GM12892 (cell line): ENCODE results near the gene COX5A.
A peak's percentile ranks its signal among the peaks of the same experiment; 100 is the strongest.

Experiments
- DNase-seq: peaks from one replicate; pipeline ENCODE4 v3.0.0; 2011; ENCODE audit not compliant: insufficient read length
- FAIRE-seq: peaks from 2 replicates; lab custom pipeline; 2011; peaks lifted over from hg19 to GRCh38; lab: Jason Lieb, UNC
- POLR2A ChIP-seq: IDR thresholded peaks from 2 replicates; pipeline ENCODE4 v1.6.1; 2011; ENCODE audit warnings: low read depth, low read length, control low read depth
- POLR2AphosphoS5 ChIP-seq: IDR thresholded peaks from 2 replicates; pipeline ENCODE4 v1.6.1; 2011; ENCODE audit warnings: low read depth, low read length, control low read depth
- TAF1 ChIP-seq: IDR thresholded peaks from 2 replicates; pipeline ENCODE4 v1.6.1; 2011; ENCODE audit warnings: low read depth, mild to moderate bottlenecking, control low read depth, low read length, borderline replicate concordance

COX5A gene

DNA sequence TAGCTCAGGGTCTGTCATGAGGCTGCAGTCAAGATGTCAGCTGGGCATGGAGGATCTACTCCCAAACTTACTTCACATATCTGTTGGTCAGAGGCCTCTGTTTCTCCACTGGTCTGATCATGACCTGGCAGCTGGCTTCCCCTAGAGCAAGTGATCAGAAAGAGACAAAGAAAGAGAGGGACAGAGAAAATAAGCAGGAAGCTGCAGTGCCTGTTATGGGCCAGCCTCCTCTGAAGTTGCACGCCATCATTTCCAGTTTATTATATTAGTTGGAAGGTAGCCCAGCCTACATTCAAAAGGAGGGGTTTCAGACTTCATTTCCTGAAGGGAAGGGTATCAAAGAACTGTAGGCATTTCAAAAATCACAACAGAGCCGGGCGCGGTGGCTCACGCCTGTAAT, 23.7 kb upstream of the COX5A start:
- TF ChIP-seq POLR2A (no peak), TAF1 (no peak)
- FAIRE-seq (no peak), DNase-seq (no peak)

DNA sequence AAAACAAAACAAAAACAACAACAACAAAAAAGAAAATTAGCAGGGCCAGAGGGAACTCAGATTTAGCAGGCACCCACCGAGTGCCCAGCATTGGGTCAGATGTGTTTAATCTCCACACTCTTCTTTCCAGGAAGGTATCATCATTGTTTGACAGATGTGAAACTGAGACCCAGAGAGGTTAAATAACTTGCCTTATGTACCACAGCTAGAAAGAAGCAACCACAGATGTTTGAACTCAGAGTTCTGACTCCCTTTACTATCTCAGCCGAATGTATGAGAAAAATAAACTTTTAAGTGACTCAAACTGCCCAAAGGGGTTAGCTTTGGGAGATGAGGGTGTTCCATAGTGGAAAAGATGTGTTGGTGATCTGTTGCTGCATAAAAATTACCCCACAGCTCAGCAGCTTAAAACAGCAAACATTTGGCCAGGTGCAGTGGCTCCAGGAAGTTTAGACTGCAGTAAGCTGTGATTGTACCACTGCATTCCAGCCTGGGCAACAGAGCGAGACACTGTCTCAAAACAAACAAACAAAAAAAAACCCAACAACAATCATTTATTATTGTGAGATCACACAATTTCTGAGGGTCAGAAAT, 23.2 kb upstream of the COX5A start:
- TF ChIP-seq POLR2AphosphoS5 (no peak), TAF1 (no peak), POLR2A (no peak)
- DNase-seq (no peak), FAIRE-seq (no peak)

DNA sequence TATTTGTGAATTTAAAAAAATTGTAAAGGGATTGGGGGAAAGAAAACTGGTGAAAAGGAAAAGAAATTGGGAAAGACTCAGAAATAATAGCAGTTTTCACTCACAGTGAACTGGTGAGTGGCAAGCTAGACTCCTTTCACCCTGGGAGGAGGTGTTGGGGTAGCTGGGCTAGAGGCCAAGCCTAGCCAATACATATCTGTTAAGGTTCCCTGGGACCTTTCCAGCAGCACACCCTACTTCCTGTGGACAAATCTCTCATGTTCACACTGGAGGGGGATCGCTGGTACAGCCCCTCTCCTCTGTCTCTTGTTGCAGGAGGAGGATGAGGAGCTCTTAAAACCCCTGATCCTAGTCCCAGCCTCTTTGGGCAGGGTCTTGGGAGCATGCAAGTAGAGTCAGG, 22.4 kb upstream of the COX5A start:
- TF ChIP-seq TAF1 = no peak
- no peak for TF ChIP-seq POLR2A
- no peak for TF ChIP-seq POLR2AphosphoS5
- no peak for FAIRE-seq
- no peak for DNase-seq

DNA sequence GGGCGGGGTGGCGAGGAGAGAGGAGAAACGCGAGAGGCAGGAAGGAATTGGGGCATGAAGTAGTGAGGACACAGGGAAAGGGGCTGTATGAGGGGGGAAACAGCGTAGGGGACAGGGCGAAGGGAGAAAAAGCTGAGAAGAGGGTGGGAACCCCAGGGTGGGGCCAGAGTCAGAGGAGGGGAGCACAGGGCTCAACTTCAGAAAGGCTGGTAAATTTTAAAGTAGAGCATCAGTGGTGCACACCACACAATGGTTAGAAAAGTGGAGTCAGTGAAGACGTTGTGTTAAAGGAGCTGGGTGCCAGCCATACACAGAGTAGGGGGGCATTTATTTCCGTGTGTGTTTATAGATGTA, 21.7 kb upstream of the COX5A start:
- no peak for TF ChIP-seq POLR2A
- DNase-seq (no peak), FAIRE-seq (no peak)

DNA sequence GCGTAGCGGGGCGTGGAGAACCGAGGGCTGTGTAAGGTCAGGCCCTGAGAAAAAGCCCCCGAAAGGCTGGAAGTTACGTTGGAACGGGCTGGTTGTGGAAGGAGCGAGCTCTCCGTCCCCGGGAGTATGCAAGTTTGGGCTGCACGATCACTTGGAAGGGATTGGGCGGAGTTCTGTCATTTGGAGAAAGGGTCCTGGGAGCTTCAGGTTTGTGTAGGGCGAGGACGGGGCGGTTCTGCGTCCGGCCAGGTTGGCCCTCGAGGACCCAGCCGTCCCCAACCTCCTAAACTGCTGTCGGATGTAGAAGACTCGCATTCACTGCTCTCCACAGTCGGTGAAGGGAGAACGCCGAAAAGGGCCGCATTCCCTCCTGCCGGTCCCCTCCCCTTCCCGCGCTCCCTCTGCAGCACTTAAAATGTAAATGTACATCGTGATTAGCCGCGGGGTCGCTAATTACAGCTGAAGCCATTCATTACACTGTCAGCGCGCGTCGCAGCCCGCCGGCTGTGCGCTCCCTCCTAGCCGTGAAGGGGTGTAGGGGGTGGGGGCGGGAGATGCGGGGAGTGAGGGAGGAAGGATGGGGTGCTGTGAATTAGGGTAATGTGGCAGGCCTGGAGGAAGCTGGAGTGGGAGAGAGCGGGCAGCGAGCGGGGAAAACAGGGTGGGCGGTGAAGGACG, 21.2 kb upstream of the COX5A start:
- no peak for FAIRE-seq

DNA sequence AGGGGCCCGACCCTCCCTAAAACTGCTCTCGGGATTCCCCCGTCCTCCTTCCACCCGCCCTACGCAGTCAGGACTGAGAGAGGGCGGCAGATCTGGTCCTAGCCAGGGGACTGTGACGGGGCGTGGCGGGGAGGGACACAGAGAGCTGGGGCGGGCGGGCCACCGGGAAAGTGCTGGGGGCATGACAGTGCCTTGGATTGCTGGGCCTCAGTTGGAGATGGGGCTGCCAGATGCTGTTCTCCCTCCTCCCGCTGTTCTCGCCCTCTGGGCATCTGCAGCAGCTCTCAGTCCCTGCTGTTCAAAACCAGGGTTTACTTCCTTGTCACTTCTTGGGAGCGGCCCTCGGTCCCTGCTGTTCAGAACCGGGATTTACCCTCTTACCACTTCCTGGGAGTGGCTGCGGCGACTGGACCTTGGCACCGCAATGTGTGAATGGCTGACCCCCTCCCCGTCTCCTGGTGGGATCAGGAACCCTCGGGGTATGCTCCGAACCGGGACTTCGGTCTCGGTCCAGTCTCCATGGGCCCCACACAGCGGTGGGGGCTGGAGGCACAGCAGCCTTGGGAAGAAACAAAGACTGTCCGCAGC, 20.5 kb upstream of the COX5A start:
- DNase-seq = no peak
- no peak for TF ChIP-seq TAF1
- no peak for TF ChIP-seq POLR2AphosphoS5
- no peak for TF ChIP-seq POLR2A
- no peak for FAIRE-seq

More for the DNA sequence above, 21.2 kb upstream of the COX5A start:
- no peak for DNase-seq
- TF ChIP-seq POLR2A = no peak
- TF ChIP-seq POLR2AphosphoS5 = no peak
- no peak for TF ChIP-seq TAF1

DNA sequence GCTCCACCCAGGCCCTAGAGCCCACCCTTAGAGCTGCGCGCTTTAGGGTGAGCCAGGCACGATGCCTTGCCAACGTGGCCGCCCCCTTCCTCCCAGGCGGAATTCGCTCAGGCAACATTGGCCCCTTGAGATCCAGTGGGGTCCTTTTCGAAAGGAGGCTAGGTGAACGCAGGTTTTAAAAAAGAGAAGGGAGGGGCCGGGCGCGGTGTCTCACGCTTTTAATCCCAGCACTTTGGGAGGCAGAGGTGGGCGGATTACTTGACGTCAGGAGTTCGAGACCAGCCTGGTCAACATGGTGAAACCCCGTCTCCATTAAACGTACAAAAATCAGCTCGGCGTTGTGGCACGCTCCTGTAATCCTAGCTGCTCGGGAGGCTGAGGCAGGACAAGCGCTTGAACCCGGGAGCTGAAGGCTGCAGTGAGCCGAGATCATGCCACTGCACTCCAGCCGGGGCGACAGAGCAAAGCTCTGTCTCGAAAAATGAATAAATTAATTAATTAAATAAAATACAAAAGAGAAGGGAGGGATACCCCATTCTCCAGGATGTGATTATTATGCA, 19.7 kb upstream of the COX5A start:
- no peak for TF ChIP-seq POLR2A
- no peak for TF ChIP-seq POLR2AphosphoS5
- TF ChIP-seq TAF1 = no peak
- DNase-seq (no peak), FAIRE-seq (no peak)

DNA sequence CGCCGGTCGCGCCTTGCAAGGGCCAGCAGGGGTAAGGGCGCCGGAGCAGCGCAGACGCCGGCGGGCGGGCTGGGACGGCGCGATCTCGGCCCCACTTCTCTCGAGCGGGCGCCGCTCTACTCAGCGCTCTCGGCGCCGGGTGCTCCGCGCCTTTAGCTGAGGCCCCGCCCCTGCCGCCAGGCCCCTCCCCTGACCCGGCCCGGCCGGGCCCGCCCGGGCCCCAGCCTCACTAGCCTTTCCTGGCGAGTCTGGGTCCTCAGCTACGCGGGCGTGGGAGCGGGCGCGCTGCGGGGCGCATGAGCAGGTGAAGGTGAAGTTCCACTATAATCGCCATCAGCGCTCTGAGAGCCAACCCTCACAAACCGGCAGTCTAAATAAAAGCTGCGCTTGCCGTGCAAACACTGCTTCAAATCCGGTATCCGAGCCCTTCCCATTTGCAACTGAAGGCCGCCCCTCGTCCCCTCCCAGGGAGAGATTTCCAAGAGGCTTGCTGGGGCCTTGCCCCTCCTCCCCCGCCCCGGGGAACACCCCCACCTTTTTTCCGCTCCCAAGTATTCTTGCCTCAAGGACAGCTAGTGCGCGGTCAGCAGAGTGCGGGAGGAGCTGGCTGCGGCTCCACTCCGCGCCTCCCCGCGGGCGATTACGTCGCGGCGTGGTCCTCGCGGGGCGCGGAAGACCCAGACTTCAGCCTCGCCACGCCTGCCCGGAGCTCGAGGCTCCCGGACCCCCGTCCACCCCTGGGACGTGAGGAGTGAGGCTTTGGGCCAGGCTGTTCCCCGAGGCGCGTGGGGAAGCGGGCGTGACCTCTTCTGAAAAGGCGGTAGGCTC, 19.0 kb upstream of the COX5A start, which contains the start of gene RPP25:
RPP25 (minus strand) TSS at position 125 of the 828 bp plus-strand sequence. CDS start 189 bp downstream, outside the sequence.
- peak; percentile 67 for FAIRE-seq
- peak; percentile 84 for DNase-seq
- TF ChIP-seq POLR2A = peak; percentile 50; the same call in 1 of the 2 replicates
- TF ChIP-seq POLR2AphosphoS5 = no peak

DNA sequence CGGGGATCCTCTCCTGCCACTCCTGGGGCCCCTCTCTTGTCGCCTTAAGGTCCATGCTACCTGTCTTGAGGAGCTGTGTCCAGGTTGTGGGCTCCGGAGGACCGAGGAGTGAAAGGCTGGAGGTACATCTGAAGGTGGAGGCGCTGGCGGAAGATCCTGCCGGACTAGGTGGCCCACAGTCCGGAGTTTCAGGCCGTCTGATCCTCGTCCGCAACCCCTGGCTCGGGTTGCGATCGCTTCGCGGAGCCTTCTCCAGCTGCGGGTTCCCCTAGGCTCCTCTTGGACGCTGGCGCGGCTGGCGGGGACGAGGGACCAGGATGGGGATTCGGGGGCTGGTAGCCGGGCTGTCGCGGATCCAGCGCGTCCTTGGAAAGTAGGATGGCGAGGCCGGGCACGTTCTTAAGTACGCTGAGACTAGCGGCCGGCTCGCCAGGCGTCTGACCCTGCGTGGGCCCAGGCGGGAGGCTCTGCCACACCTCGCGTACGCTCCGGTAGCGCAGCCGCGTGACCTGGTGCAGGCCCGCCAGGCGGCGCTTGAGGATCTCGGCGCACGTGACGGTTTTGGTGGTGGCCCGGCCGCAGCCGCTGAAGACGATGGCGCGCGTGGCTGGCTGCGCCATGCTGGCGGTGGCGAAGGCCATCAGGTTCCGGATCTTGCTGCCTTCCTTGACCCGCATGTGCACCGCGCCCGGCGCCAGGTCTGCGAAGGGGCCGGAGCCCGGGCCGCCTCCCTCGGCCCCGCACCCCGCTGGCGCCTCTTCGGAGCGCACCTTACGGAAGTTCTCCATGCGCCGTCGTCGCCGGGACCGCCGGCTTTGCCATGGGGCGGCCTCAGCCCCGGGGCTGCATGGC, 18.1 kb upstream of the COX5A start:
- FAIRE-seq (no peak), DNase-seq (peak; percentile 57)
- TF ChIP-seq POLR2A (no peak), TAF1 (no peak), POLR2AphosphoS5 (no peak)

DNA sequence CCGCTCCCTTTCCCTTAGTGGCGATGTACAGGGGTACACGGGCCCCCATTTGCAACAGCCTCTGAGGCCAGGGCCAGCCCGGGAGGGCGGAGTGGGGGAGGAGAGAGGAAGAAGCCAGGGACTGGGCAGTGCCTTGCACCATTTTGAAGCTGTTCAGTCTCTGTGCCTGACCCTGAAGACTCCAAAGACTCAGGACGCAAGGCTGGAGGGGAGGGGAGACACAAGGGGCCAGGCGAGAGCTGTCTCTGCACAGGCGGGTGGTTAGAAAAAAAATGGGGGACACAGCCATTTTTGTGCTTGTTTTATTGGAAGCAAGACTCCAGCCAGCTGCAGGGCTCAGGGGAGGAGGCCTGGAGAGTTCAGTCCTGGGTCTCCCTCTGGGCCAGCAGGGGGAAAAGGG, 17.1 kb upstream of the COX5A start:
- FAIRE-seq (no peak), DNase-seq (no peak)
- TF ChIP-seq POLR2AphosphoS5 = no peak
- TF ChIP-seq TAF1 = no peak
- TF ChIP-seq POLR2A = no peak

DNA sequence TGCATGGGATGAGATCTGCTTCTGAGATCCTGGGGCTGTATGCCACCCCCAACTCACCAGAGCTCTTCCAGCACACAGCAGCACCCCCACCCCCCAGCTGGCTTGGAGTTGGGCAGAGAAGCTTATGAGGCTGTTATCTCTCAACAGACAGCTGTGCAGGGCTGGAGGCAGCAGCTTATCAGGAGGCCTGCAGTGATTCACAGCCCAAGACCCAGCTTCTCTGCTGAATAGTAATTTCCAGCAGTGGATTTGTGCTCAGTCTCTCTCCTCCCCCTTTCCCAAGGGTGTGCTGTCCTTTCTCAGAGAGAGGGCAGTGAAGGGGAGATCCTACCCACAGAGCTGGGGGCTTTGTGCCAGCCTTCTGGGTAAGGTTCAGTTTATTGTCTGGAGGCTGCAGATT, 16.6 kb upstream of the COX5A start:
- no peak for DNase-seq
- TF ChIP-seq POLR2A (no peak), POLR2AphosphoS5 (no peak), TAF1 (no peak)
- FAIRE-seq = no peak
